SK-N-SH (cell line): Measurements from ENCODE around the gene CPA4. TPM values are rescaled to one million over a fixed set of nuclear protein-coding genes. Genes with fewer than 3 reads are reported as not detected.

Source experiments
- CTCF ChIA-PET: fragments of 300-600, 350-600 bp; formaldehyde crosslinking; extraction: SDS; loops from one replicate; lab custom pipeline; 2021; lab: Yijun Ruan, JAX
- POLR2A ChIA-PET: fragments of 350-600 bp; sonication (Branson Sonifier 250); formaldehyde crosslinking; extraction: SDS; loops from one replicate; lab custom pipeline; 2020; ENCODE audit warnings: antibody characterized with exemption, inconsistent platforms; lab: Yijun Ruan, JAX
- DNase-seq: peaks from one replicate; pipeline ENCODE4 v3.0.0; 2012
- H2AFZ ChIP-seq: fragments of 200-600 bp; sonication (generic); 2 replicates; pipeline ENCODE4 v1.8.1; 2016; ENCODE audit warnings: antibody characterized with exemption, mild to moderate bottlenecking, low read depth
- H3F3A ChIP-seq: fragments of 200-600 bp; sonication (generic); replicated peaks from 2 replicates; pipeline ENCODE3; 2016; ENCODE audit warnings: antibody characterized with exemption, mild to moderate bottlenecking; ENCODE audit not compliant: insufficient read depth
- H3K27ac ChIP-seq, 2 experiments: fragments of 200-500 bp in 1 of 2; fragments of 200-600 bp in 1 of 2; sonication (Bioruptor generic) in 1 of 2; sonication (generic), shearing (Covaris generic) in 1 of 2; 2 replicates each; pipeline versions ENCODE4 v1.5.1 to v1.6.1; 2014 to 2016; ENCODE audit warnings: low read depth in 2 of 2, inconsistent platforms in 1 of 2, low read length in 1 of 2, mild to moderate bottlenecking in 1 of 2, mixed read lengths in 1 of 2
- H3K27me3 ChIP-seq: fragments of 200-600 bp; sonication (generic), shearing (Covaris generic); 2 replicates; pipeline ENCODE4 v1.6.1; 2016; ENCODE audit warnings: mixed run types; ENCODE audit not compliant: insufficient read depth
- H3K36me3 ChIP-seq, 2 experiments: fragments of 200-500 bp in 1 of 2; fragments of 200-600 bp in 1 of 2; sonication (Bioruptor generic) in 1 of 2; sonication (generic) in 1 of 2; replicated peaks in 1 of 2; 2 replicates each; pipeline versions ENCODE3 to v1.5.1; 2014 to 2016; ENCODE audit warnings: low read length in 1 of 2, mild to moderate bottlenecking in 1 of 2; ENCODE audit not compliant: insufficient read depth in 2 of 2, control insufficient read depth in 1 of 2
- H3K4me1 ChIP-seq, 2 experiments: fragments of 200-500 bp in 1 of 2; fragments of 200-600 bp in 1 of 2; sonication (Bioruptor generic) in 1 of 2; sonication (generic), shearing (Covaris generic) in 1 of 2; 2 replicates each; pipeline versions ENCODE4 v1.5.1 to v1.6.1; 2014 to 2016; ENCODE audit warnings: low read depth in 1 of 2, low read length in 1 of 2, mixed run types in 1 of 2; ENCODE audit not compliant: insufficient read depth in 2 of 2, control insufficient read depth in 1 of 2
- H3K4me2 ChIP-seq: fragments of 200-600 bp; sonication (generic), shearing (Covaris generic); 2 replicates; pipeline ENCODE4 v1.6.1; 2017; ENCODE audit warnings: mixed run types
- H3K4me3 ChIP-seq, 2 experiments: fragments of 200-500 bp in 1 of 2; fragments of 200-600 bp in 1 of 2; sonication (Bioruptor generic) in 1 of 2; sonication (generic), shearing (Covaris generic) in 1 of 2; 2 replicates each; pipeline versions ENCODE4 v1.5.1 to v1.8.1; 2014 to 2016; ENCODE audit warnings: low read depth in 2 of 2, inconsistent platforms in 1 of 2, low read length in 1 of 2, mild to moderate bottlenecking in 1 of 2, mixed read lengths in 1 of 2, moderate library complexity in 1 of 2
- H3K79me2 ChIP-seq: fragments of 200-600 bp; sonication (generic); 2 replicates; pipeline ENCODE4 v1.8.1; 2017; ENCODE audit warnings: mild to moderate bottlenecking; ENCODE audit not compliant: insufficient read depth
- H3K9ac ChIP-seq: fragments of 200-600 bp; sonication (generic); 2 replicates; pipeline ENCODE4 v1.6.1; 2017; ENCODE audit warnings: mixed run types
- H3K9me2 ChIP-seq: fragments of 200-600 bp; sonication (generic); 2 replicates; pipeline ENCODE4 v1.6.1; 2017; ENCODE audit warnings: mixed run types
- H3K9me3 ChIP-seq: fragments of 200-600 bp; sonication (generic); 2 replicates; pipeline ENCODE4 v1.6.1; 2017; ENCODE audit warnings: mixed run types, mild to moderate bottlenecking, moderate library complexity
- H4K20me1 ChIP-seq: fragments of 200-600 bp; sonication (generic); 2 replicates; pipeline ENCODE4 v1.6.1; 2017; ENCODE audit warnings: mild to moderate bottlenecking, mixed run types; ENCODE audit not compliant: insufficient read depth
- CHD2 ChIP-seq: fragments of 150-350 bp; IDR thresholded peaks from 2 replicates; pipeline ENCODE4 v1.6.1; 2018; ENCODE audit warnings: low read length; ENCODE audit not compliant: partially characterized antibody
- ELF1 ChIP-seq: IDR thresholded peaks from 2 replicates; pipeline ENCODE4 v1.4.0; 2012
- EP300 ChIP-seq, 2 experiments: IDR thresholded peaks; 2 replicates each; pipeline versions ENCODE4 v1.4.0 to v1.6.1; 2012; ENCODE audit warnings: borderline replicate concordance in 1 of 2, low read depth in 1 of 2, low read length in 1 of 2
- FOXJ3 ChIP-seq: sonication (generic); formaldehyde crosslinking; IDR thresholded peaks from 2 replicates; pipeline ENCODE4 v1.5.1; 2020; ENCODE audit warnings: mild to moderate bottlenecking, missing genetic modification reagents
- GATA2 ChIP-seq: sonication (generic); formaldehyde crosslinking; IDR thresholded peaks from 2 replicates; pipeline ENCODE4 v1.5.0; 2020; ENCODE audit warnings: mild to moderate bottlenecking, missing genetic modification reagents
- JUND ChIP-seq: IDR thresholded peaks from 2 replicates; pipeline ENCODE4 v1.4.0; 2012
- MEF2A ChIP-seq: IDR thresholded peaks from 2 replicates; pipeline ENCODE4 v1.4.0; 2012; ENCODE audit warnings: low read depth, borderline replicate concordance
- MXI1 ChIP-seq: IDR thresholded peaks from 2 replicates; pipeline ENCODE4 v1.6.1; 2012; ENCODE audit warnings: mild to moderate bottlenecking, low read depth, low read length, improper control_type of control experiment
- NRF1 ChIP-seq: IDR thresholded peaks from 2 replicates; pipeline ENCODE4 v1.6.1; 2012; ENCODE audit warnings: low read depth, mild to moderate bottlenecking, low read length
- PBX3 ChIP-seq: IDR thresholded peaks from 2 replicates; pipeline ENCODE4; 2012
- RAD21 ChIP-seq: IDR thresholded peaks from 2 replicates; pipeline ENCODE4 v1.6.1; 2012; ENCODE audit warnings: mild to moderate bottlenecking, low read length
- SIN3A ChIP-seq: IDR thresholded peaks from 2 replicates; pipeline ENCODE4 v1.6.1; 2012; ENCODE audit warnings: low read depth, mild to moderate bottlenecking, low read length, moderate library complexity, borderline replicate concordance
- SMC3 ChIP-seq: IDR thresholded peaks from 2 replicates; pipeline ENCODE4 v1.6.1; 2012; ENCODE audit warnings: low read depth, low read length, improper control_type of control experiment
- TAF1 ChIP-seq: IDR thresholded peaks from 2 replicates; pipeline ENCODE4 v1.6.1; 2012; ENCODE audit warnings: low read depth, mild to moderate bottlenecking, low read length, moderate library complexity, borderline replicate concordance
- TEAD4 ChIP-seq: IDR thresholded peaks from 2 replicates; pipeline ENCODE4 v1.4.0; 2012; ENCODE audit warnings: mild to moderate bottlenecking, borderline replicate concordance; ENCODE audit not compliant: insufficient read depth
- USF2 ChIP-seq: fragments of 150-350 bp; IDR thresholded peaks from 2 replicates; pipeline ENCODE4 v1.6.1; 2017; ENCODE audit warnings: antibody characterized with exemption, low read length, low read depth, borderline replicate concordance
- WGBS: methylation state at CpG from one replicate; pipeline ENCODE4 v1.1.6; 2017; ENCODE audit warnings: low lambda C conversion rate; 5-methylcytosine and 5-hydroxymethylcytosine counted together
- polyA plus RNA-seq, 3 experiments: library from polyadenylated mRNA; depleted of rRNA; stranded (reverse); fragments of >200 nt; gene quantifications; 2 replicates each; pipeline ENCODE4 v1.2.3, GENCODE V29; 2012
- TF ChIP-seq, protein P1 (sequence below): fragments of 150-350 bp; IDR thresholded peaks from 2 replicates; pipeline ENCODE4 v1.6.1; 2016; ENCODE audit warnings: mild to moderate bottlenecking, low read depth, low read length
- TF ChIP-seq, protein P2 (sequence below): IDR thresholded peaks from 2 replicates; pipeline ENCODE4 v1.6.1; 2012; ENCODE audit warnings: mild to moderate bottlenecking, low read depth, low read length, moderate library complexity

Gene CPA4
- polyA plus RNA-seq, 1 of the 3 experiments (the other 2 are of a cell fraction): 176 TPM

DNA sequence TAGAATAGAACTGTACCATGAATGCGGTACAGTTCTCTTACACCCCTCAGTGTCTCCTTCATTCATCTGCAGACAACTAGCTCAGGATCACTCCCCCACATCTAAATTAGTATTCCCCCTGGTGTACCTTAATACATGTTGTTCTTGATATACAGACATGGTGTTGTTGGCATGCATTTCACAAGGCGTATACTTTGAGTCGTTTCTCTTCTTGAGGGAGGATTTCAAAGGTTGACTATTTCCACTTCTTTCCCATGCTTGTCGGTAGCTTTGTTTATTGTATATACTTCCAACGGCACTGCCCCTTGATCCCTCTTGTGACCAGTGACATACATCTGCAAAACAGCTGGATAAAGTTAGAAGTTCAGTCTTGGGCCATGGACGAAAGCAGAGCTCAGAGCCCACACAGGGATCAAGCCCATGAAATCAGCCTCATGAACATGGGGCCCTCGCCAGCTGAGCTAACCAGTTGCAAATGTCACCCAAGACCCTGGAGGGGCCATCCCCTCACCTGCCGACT lies 8.6 kb downstream of the CPA4 start:
- Histone ChIP-seq H3K9ac (no peak overlapping the region), H2AFZ (no peak overlapping the region), H3K4me3 (no peak overlapping the region), H3K4me2 (no peak overlapping the region), H3K36me3 (peaks cover 4 to 15% of the 10 kb centered on the region in 2 experiments), H3K27ac (no peak overlapping the region), H3K4me1 (peaks cover 0 to 12% of the 10 kb centered on the region in 2 experiments; a peak in 1 of 4 replicates)
- TF ChIP-seq TAF1 (no peak), RAD21 (no peak), SIN3A (no peak), SMC3 (no peak), USF2 (no peak), PBX3 (no peak), FOXJ3 (CRISPR knock-in tag) (no peak), CHD2 (no peak), NRF1 (no peak), TEAD4 (no peak), ELF1 (no peak), MXI1 (no peak), MEF2A (no peak), JUND (no peak), EP300 (IDR thresholded peaks at IDR 0.05; ENCODE audit: borderline replicate concordance in 1 of 2, low read depth in 1 of 2, low read length in 1 of 2) (no peak), GATA2 (CRISPR knock-in tag) (no peak)
- TF ChIP-seq, protein P1, sequence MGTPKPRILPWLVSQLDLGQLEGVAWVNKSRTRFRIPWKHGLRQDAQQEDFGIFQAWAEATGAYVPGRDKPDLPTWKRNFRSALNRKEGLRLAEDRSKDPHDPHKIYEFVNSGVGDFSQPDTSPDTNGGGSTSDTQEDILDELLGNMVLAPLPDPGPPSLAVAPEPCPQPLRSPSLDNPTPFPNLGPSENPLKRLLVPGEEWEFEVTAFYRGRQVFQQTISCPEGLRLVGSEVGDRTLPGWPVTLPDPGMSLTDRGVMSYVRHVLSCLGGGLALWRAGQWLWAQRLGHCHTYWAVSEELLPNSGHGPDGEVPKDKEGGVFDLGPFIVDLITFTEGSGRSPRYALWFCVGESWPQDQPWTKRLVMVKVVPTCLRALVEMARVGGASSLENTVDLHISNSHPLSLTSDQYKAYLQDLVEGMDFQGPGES: no peak
- TF ChIP-seq, protein P2, sequence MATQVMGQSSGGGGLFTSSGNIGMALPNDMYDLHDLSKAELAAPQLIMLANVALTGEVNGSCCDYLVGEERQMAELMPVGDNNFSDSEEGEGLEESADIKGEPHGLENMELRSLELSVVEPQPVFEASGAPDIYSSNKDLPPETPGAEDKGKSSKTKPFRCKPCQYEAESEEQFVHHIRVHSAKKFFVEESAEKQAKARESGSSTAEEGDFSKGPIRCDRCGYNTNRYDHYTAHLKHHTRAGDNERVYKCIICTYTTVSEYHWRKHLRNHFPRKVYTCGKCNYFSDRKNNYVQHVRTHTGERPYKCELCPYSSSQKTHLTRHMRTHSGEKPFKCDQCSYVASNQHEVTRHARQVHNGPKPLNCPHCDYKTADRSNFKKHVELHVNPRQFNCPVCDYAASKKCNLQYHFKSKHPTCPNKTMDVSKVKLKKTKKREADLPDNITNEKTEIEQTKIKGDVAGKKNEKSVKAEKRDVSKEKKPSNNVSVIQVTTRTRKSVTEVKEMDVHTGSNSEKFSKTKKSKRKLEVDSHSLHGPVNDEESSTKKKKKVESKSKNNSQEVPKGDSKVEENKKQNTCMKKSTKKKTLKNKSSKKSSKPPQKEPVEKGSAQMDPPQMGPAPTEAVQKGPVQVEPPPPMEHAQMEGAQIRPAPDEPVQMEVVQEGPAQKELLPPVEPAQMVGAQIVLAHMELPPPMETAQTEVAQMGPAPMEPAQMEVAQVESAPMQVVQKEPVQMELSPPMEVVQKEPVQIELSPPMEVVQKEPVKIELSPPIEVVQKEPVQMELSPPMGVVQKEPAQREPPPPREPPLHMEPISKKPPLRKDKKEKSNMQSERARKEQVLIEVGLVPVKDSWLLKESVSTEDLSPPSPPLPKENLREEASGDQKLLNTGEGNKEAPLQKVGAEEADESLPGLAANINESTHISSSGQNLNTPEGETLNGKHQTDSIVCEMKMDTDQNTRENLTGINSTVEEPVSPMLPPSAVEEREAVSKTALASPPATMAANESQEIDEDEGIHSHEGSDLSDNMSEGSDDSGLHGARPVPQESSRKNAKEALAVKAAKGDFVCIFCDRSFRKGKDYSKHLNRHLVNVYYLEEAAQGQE: no peak
- TF ChIP-seq, all 33 proteins: peak for 0
- no peaks in the 10 kb centered on the region for H3K79me2 ChIP-seq
- no peaks in the 10 kb centered on the region for H3F3A ChIP-seq
- H3K27me3 ChIP-seq: no peaks in the 10 kb centered on the region
- ChIA-PET POLR2A (no interaction called here), CTCF (interaction anchor here (1.4 to 1.7 kb wide), 2 partner anchors 38 to 457 kb away, joined by 4 to 5 read pairs; no protein-coding TSS in a partner anchor)
- H4K20me1 ChIP-seq: no peaks in the 10 kb centered on the region
- H3K9me2 ChIP-seq: no peaks in the 10 kb centered on the region
- DNase-seq: no peak
- H3K9me3 ChIP-seq: no peaks in the 10 kb centered on the region
- WGBS: 88% methylated on average over 8 of the region's 8 CpGs
